GM12878 (cell line): ENCODE data around the gene CCN2.

ENCODE experiments used
- BHLHE40 ChIP-seq, 2 experiments: fragments of 450-650 bp in 1 of 2; IDR thresholded peaks; 2 replicates each; pipeline ENCODE4 v1.6.1; 2011 to 2017; ENCODE audit warnings: low read depth in 2 of 2, borderline replicate concordance in 1 of 2, improper control_type of control experiment in 1 of 2, low read length in 1 of 2, mild to moderate bottlenecking in 1 of 2
- CTCF ChIP-seq, 3 experiments: IDR thresholded peaks in 2 of 3; conservative IDR thresholded peaks in 1 of 3; 2 replicates each; pipeline ENCODE4 v1.5.1; 2011; ENCODE audit warnings: low read depth in 3 of 3, low read length in 3 of 3, mild to moderate bottlenecking in 3 of 3, control low read depth in 2 of 3, moderate library complexity in 2 of 3, inconsistent platforms in 1 of 3, mixed read lengths in 1 of 3; ENCODE audit not compliant: control insufficient read depth in 2 of 3, insufficient read depth in 1 of 3; ENCODE audit errors: extremely low read depth in 1 of 3
- E2F8 ChIP-seq: fragments of 450-650 bp; IDR thresholded peaks from 2 replicates; pipeline ENCODE4 v1.6.1; 2018; ENCODE audit warnings: mild to moderate bottlenecking, low read depth, moderate library complexity; ENCODE audit not compliant: partially characterized antibody
- NFIC ChIP-seq: IDR thresholded peaks from 2 replicates; pipeline ENCODE4 v1.6.1; 2012; ENCODE audit warnings: low read depth, mild to moderate bottlenecking, inconsistent platforms, low read length, moderate library complexity
- NFYB ChIP-seq: IDR thresholded peaks from 2 replicates; pipeline ENCODE4 v1.6.1; 2011; ENCODE audit warnings: low read depth, mild to moderate bottlenecking, low read length, improper control_type of control experiment, moderate library complexity; ENCODE audit not compliant: insufficient read depth
- PAX8 ChIP-seq: fragments of 450-650 bp; IDR thresholded peaks from 2 replicates; pipeline ENCODE4 v1.6.1; 2017; ENCODE audit warnings: mild to moderate bottlenecking, moderate library complexity
- POLR2AphosphoS2 ChIP-seq: IDR thresholded peaks from 2 replicates; pipeline ENCODE4 v1.6.1; 2011; ENCODE audit warnings: low read depth, mild to moderate bottlenecking, low read length, improper control_type of control experiment, moderate library complexity
- RBBP5 ChIP-seq: fragments of 200-600 bp; sonication (generic); conservative IDR thresholded peaks from 2 replicates; pipeline ENCODE4 v1.6.1; 2016
- REST ChIP-seq: IDR thresholded peaks from 2 replicates; pipeline ENCODE4 v1.6.1; 2012; ENCODE audit warnings: mild to moderate bottlenecking, low read depth, low read length
- SP1 ChIP-seq: IDR thresholded peaks from one replicate; pipeline ENCODE4 v1.6.1; 2011; ENCODE audit warnings: low read depth, low read length
- TARDBP ChIP-seq: IDR thresholded peaks from 2 replicates; pipeline ENCODE4 v1.6.1; 2016; ENCODE audit warnings: borderline replicate concordance
- ZNF274 ChIP-seq: IDR thresholded peaks from one replicate; pipeline ENCODE4 v1.8.0; 2011; ENCODE audit not compliant: insufficient read length, insufficient read depth
- TF ChIP-seq, protein P1 (sequence below): fragments of 450-650 bp; IDR thresholded peaks from 2 replicates; pipeline ENCODE4 v1.6.1; 2017; ENCODE audit warnings: mild to moderate bottlenecking
- TF ChIP-seq, protein P2 (sequence below): fragments of 450-650 bp; formaldehyde crosslinking; IDR thresholded peaks from 2 replicates; pipeline ENCODE4 v1.5.0; 2022; ENCODE audit warnings: mild to moderate bottlenecking, missing genetic modification characterization

GRCh38 chr6:131910219-131910589, 41.0 kb downstream of the CCN2 start:
- TF ChIP-seq, protein P1, sequence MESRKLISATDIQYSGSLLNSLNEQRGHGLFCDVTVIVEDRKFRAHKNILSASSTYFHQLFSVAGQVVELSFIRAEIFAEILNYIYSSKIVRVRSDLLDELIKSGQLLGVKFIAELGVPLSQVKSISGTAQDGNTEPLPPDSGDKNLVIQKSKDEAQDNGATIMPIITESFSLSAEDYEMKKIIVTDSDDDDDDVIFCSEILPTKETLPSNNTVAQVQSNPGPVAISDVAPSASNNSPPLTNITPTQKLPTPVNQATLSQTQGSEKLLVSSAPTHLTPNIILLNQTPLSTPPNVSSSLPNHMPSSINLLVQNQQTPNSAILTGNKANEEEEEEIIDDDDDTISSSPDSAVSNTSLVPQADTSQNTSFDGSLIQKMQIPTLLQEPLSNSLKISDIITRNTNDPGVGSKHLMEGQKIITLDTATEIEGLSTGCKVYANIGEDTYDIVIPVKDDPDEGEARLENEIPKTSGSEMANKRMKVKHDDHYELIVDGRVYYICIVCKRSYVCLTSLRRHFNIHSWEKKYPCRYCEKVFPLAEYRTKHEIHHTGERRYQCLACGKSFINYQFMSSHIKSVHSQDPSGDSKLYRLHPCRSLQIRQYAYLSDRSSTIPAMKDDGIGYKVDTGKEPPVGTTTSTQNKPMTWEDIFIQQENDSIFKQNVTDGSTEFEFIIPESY = no peak
- TF ChIP-seq ZNF274 (no peak), CTCF (IDR thresholded peaks at IDR 0.05 in 2 of 3, conservative IDR thresholded peaks at IDR 0.05 in 1 of 3; ENCODE audit: control insufficient read depth in 2 of 3, extremely low read depth in 1 of 3, insufficient read depth in 1 of 3, low read depth in 3 of 3, low read length in 3 of 3) (no peak), REST (no peak), BHLHE40 (IDR thresholded peaks at IDR 0.05; ENCODE audit: borderline replicate concordance in 1 of 2, low read depth in 2 of 2, low read length in 1 of 2) (no peak), SP1 (no peak), TARDBP (no peak), POLR2AphosphoS2 (no peak), PAX8 (no peak), NFYB (no peak), RBBP5 (no peak), NFIC (no peak), E2F8 (no peak)
- TF ChIP-seq, protein P2, sequence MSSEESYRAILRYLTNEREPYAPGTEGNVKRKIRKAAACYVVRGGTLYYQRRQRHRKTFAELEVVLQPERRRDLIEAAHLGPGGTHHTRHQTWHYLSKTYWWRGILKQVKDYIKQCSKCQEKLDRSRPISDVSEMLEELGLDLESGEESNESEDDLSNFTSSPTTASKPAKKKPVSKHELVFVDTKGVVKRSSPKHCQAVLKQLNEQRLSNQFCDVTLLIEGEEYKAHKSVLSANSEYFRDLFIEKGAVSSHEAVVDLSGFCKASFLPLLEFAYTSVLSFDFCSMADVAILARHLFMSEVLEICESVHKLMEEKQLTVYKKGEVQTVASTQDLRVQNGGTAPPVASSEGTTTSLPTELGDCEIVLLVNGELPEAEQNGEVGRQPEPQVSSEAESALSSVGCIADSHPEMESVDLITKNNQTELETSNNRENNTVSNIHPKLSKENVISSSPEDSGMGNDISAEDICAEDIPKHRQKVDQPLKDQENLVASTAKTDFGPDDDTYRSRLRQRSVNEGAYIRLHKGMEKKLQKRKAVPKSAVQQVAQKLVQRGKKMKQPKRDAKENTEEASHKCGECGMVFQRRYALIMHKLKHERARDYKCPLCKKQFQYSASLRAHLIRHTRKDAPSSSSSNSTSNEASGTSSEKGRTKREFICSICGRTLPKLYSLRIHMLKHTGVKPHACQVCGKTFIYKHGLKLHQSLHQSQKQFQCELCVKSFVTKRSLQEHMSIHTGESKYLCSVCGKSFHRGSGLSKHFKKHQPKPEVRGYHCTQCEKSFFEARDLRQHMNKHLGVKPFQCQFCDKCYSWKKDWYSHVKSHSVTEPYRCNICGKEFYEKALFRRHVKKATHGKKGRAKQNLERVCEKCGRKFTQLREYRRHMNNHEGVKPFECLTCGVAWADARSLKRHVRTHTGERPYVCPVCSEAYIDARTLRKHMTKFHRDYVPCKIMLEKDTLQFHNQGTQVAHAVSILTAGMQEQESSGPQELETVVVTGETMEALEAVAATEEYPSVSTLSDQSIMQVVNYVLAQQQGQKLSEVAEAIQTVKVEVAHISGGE = no peak
